ENCODE results near the gene PDE4D. TPM values are rescaled to one million over a fixed set of nuclear protein-coding genes. Genes with fewer than 3 reads are reported as not detected.

PDE4D gene
- total and polyA plus RNA-seq, 2 donors (not counting 3 experiments of a cell fraction or from before 2014, with no cell fraction given) = 34.5 to 51.2 TPM

DNA sequence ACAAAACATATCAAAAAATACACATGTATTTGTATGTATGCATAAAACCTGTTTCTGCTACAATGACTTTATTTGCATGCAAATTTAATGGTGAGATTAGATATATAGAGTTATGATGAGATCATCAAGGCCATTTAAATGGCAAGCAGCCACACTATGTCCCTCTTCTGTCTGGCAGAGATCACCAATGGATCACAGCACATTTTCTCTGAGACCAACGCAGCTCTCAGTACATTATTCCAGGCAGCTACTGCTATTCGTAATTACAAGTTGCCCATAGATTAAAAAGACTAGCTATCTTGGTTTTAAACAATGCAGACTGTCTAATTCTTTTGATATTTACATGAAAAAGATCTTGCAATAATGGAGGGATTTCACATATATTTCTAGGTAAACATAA lies 629.5 kb downstream of the PDE4D start:
- no peaks in the 10 kb centered on the region for H3K79me2 ChIP-seq (ENCODE audit: control insufficient read depth, insufficient read depth, low read length)
- intact Hi-C loops (cut with micrococcal nuclease) = no loop called here
- H3K9me3 ChIP-seq (replicated peaks; ENCODE audit: control insufficient read depth, insufficient read depth, low read length) = no peaks in the 10 kb centered on the region
- peaks cover 4% of the 10 kb centered on the region for H4K20me1 ChIP-seq (replicated peaks; ENCODE audit: control insufficient read depth, extremely low read depth, insufficient read depth, low read length)
- H3K27me3 ChIP-seq (ENCODE audit: control insufficient read depth in 2 of 2, insufficient read depth in 2 of 2, low read length in 2 of 2) = no peaks in the 10 kb centered on the region
- no peak overlapping the region for H3K27ac ChIP-seq (ENCODE audit: insufficient read depth, low read depth, low read length)
- ChIA-PET CTCF (interaction anchor here (1.1 to 1.8 kb wide), 2 partner anchors 41 to 76 kb away, joined by 3 to 7 read pairs; no protein-coding TSS in a partner anchor), POLR2A (no interaction called here)
- FAIRE-seq (no peak), DNase-seq (ENCODE audit: low read depth, low spot score) (no peak)
- H3K36me3 ChIP-seq (ENCODE audit: control insufficient read depth in 2 of 2, extremely low read depth in 1 of 2, insufficient read depth in 2 of 2, low read length in 2 of 2) = no peaks in the 10 kb centered on the region
- BruUV-seq (replicated peaks) = no TSS peak
- no peak overlapping the region for H3K9ac ChIP-seq (replicated peaks; ENCODE audit: extremely low read depth, insufficient read depth, low read length)
- H3K9me1 ChIP-seq (replicated peaks; ENCODE audit: control insufficient read depth, extremely low read depth, insufficient read depth, low read length) = no peaks in the 10 kb centered on the region
- H3K4me2 ChIP-seq (ENCODE audit: insufficient read depth, low read length) = no peak overlapping the region
- no peak overlapping the region for H3K4me3 ChIP-seq (replicated peaks in 1 of 3; ENCODE audit: insufficient read depth in 1 of 3, low read depth in 1 of 3, low read length in 3 of 3)
- no peaks in the 10 kb centered on the region for H3K4me1 ChIP-seq (ENCODE audit: control insufficient read depth, extremely low read depth, insufficient read depth, low read length)
- TF ChIP-seq CTCF (IDR thresholded peaks at IDR 0.05; ENCODE audit: extremely low read depth in 1 of 2, insufficient read depth in 1 of 2, low read depth in 1 of 2, low read length in 2 of 2) = no peak
- TF ChIP-seq POLR2A (IDR thresholded peaks at IDR 0.05; ENCODE audit: low read depth, low read length) = no peak
- TF ChIP-seq EZH2 (IDR thresholded peaks at IDR 0.05; ENCODE audit: borderline replicate concordance, low read depth, low read length, severe bottlenecking) = no peak
- TF ChIP-seq MAX (IDR thresholded peaks at IDR 0.05; ENCODE audit: insufficient read depth, insufficient read length) = no peak
- TF ChIP-seq GATA2 (IDR thresholded peaks at IDR 0.05; ENCODE audit: insufficient read depth, insufficient read length, low read depth, low read length) = no peak
- no peak for TF ChIP-seq JUN (IDR thresholded peaks at IDR 0.05; ENCODE audit: borderline replicate concordance, insufficient read depth, insufficient read length, low read depth)
- no peak for TF ChIP-seq POLR2AphosphoS5 (IDR thresholded peaks at IDR 0.05; ENCODE audit: insufficient read depth, low read depth, low read length)
- TF ChIP-seq FOS (IDR thresholded peaks at IDR 0.05; ENCODE audit: borderline replicate concordance, insufficient read depth, low read length) = no peak
- no peak for TF ChIP-seq MYC (IDR thresholded peaks at IDR 0.05; ENCODE audit: low read depth, low read length)
- dilution Hi-C loops (cut with MboI; ENCODE audit: extremely low pct_ligation_motif_present, low sequenced_read_pairs) = no loop called here
- no peak overlapping the region for H2AFZ ChIP-seq (ENCODE audit: low read depth, low read length)

Measured in endothelial cell of umbilical vein (primary cell).